H9 (cell line): ENCODE results near the gene BORCS8. TPM values are rescaled to one million over a fixed set of nuclear protein-coding genes. Genes with fewer than 3 reads are reported as not detected.
"Not testable (repeated sequence)": the region's sequence is repeated elsewhere in the genome, so short reads cannot be mapped to it uniquely, and the experiment has no call there.

Source experiments
- DNase-seq: peaks from one replicate; pipeline ENCODE4 v3.0.0-alpha.2; 2017
- H2AFZ ChIP-seq: one replicate; pipeline ENCODE4 v1.6.1; 2013; ENCODE audit warnings: mild to moderate bottlenecking, low read length, control low read depth, moderate library complexity
- H2AK5ac ChIP-seq: 2 replicates; pipeline ENCODE4 v1.6.1; 2013; ENCODE audit warnings: low read length, control low read depth, mixed read lengths; ENCODE audit not compliant: insufficient read length
- H2BK120ac ChIP-seq: one replicate; pipeline ENCODE4 v1.6.1; 2013; ENCODE audit warnings: low read depth, mild to moderate bottlenecking, low read length, control low read depth, inconsistent platforms; ENCODE audit not compliant: poor library complexity, severe bottlenecking
- H2BK12ac ChIP-seq: 2 replicates; pipeline ENCODE4 v1.6.1; 2013; ENCODE audit warnings: low read length, control low read depth, mixed read lengths, low read depth; ENCODE audit not compliant: insufficient read length
- H2BK15ac ChIP-seq: 2 replicates; pipeline ENCODE4 v1.6.1; 2013; ENCODE audit warnings: low read depth, low read length, control low read depth
- H2BK20ac ChIP-seq: one replicate; pipeline ENCODE4 v1.6.1; 2013; ENCODE audit warnings: low read depth, mild to moderate bottlenecking, low read length, control low read depth, inconsistent platforms; ENCODE audit not compliant: poor library complexity, severe bottlenecking
- H2BK5ac ChIP-seq: 2 replicates; pipeline ENCODE4 v1.6.1; 2013; ENCODE audit warnings: low read length, control low read depth, mixed read lengths; ENCODE audit not compliant: insufficient read length
- H3K14ac ChIP-seq: 2 replicates; pipeline ENCODE4 v1.6.1; 2013; ENCODE audit warnings: low read length, control low read depth; ENCODE audit not compliant: insufficient read depth
- H3K18ac ChIP-seq: 2 replicates; pipeline ENCODE4 v1.6.1; 2013; ENCODE audit warnings: low read depth, mild to moderate bottlenecking, mixed read lengths, low read length, control low read depth; ENCODE audit not compliant: insufficient read length
- H3K23ac ChIP-seq: 2 replicates; pipeline ENCODE4 v1.6.1; 2013; ENCODE audit warnings: low read length, control low read depth, mixed read lengths, low read depth; ENCODE audit not compliant: insufficient read length
- H3K23me2 ChIP-seq: 2 replicates; pipeline ENCODE4 v1.6.1; 2013; ENCODE audit warnings: low read depth, mild to moderate bottlenecking, mixed read lengths, low read length, control low read depth; ENCODE audit not compliant: insufficient read length, poor library complexity, severe bottlenecking
- H3K27ac ChIP-seq: 2 replicates; pipeline ENCODE4 v1.5.1; 2013; ENCODE audit warnings: low read length, control low read depth, mixed read lengths, low read depth; ENCODE audit not compliant: insufficient read length
- H3K27me3 ChIP-seq: 2 replicates; pipeline ENCODE4 v1.6.1; 2013; ENCODE audit warnings: low read length, control low read depth, inconsistent platforms; ENCODE audit not compliant: insufficient read depth
- H3K4ac ChIP-seq: 2 replicates; pipeline ENCODE4 v1.6.1; 2013; ENCODE audit warnings: low read depth, mild to moderate bottlenecking, control low read depth, inconsistent platforms, low read length, moderate library complexity
- H3K4me1 ChIP-seq: 2 replicates; pipeline ENCODE4 v1.6.1; 2013; ENCODE audit warnings: low read length, control low read depth, inconsistent platforms; ENCODE audit not compliant: insufficient read depth
- H3K4me2 ChIP-seq: 2 replicates; pipeline ENCODE4 v1.6.1; 2013; ENCODE audit warnings: low read length, control low read depth, mixed read lengths; ENCODE audit not compliant: insufficient read length, insufficient read depth
- H3K56ac ChIP-seq: 2 replicates; pipeline ENCODE4 v1.6.1; 2013; ENCODE audit warnings: low read depth, mild to moderate bottlenecking, mixed read lengths, low read length, control low read depth; ENCODE audit not compliant: insufficient read length
- H3K79me1 ChIP-seq: 2 replicates; pipeline ENCODE4 v1.6.1; 2013; ENCODE audit warnings: low read depth, mild to moderate bottlenecking, moderate library complexity, low read length, control low read depth, inconsistent platforms; ENCODE audit not compliant: insufficient read depth, poor library complexity, severe bottlenecking
- H3K79me2 ChIP-seq: 2 replicates; pipeline ENCODE4 v1.6.1; 2013; ENCODE audit warnings: low read length, control low read depth, inconsistent platforms; ENCODE audit not compliant: insufficient read depth
- H3K9ac ChIP-seq: 2 replicates; pipeline ENCODE4 v1.6.1; 2013; ENCODE audit warnings: low read length, control low read depth, mixed read lengths; ENCODE audit not compliant: insufficient read length; ENCODE audit errors: extremely low read depth
- H3K9me3 ChIP-seq: one replicate; pipeline ENCODE4 v1.6.1; 2013; ENCODE audit warnings: low read depth, low read length, inconsistent platforms; ENCODE audit not compliant: control insufficient read depth
- H3T11ph ChIP-seq: one replicate; pipeline ENCODE4 v1.6.1; 2013; ENCODE audit warnings: mild to moderate bottlenecking, low read length, control low read depth, inconsistent platforms
- H4K20me1 ChIP-seq: one replicate; pipeline ENCODE4 v1.6.1; 2013; ENCODE audit not compliant: control insufficient read depth, insufficient read length, insufficient read depth
- H4K5ac ChIP-seq: 2 replicates; pipeline ENCODE4 v1.6.1; 2013; ENCODE audit warnings: low read depth, mild to moderate bottlenecking, mixed read lengths, low read length, control low read depth; ENCODE audit not compliant: insufficient read length
- H4K8ac ChIP-seq: replicated peaks from 2 replicates; pipeline ENCODE4 v1.6.1; 2013; ENCODE audit warnings: low read length, control low read depth, mixed read lengths, low read depth; ENCODE audit not compliant: insufficient read length
- H4K91ac ChIP-seq: 2 replicates; pipeline ENCODE4 v1.6.1; 2013; ENCODE audit warnings: low read depth, mild to moderate bottlenecking, moderate library complexity, mixed read lengths, low read length, control low read depth; ENCODE audit not compliant: insufficient read length
- H3K27ac Mint-ChIP-seq, 3 experiments: 2 replicates in 2 of 3; 3 replicates in 1 of 3; pipeline ENCODE4 v1.8.0; 2020 to 2021; ENCODE audit warnings: mixed read lengths in 3 of 3, mild to moderate bottlenecking in 1 of 3, moderate library complexity in 1 of 3
- H3K27me3 Mint-ChIP-seq: 2 replicates; pipeline ENCODE4 v1.8.0; 2021; ENCODE audit warnings: low read depth, mild to moderate bottlenecking, moderate library complexity, mixed read lengths
- H3K36me3 Mint-ChIP-seq, 3 experiments: 2 replicates in 2 of 3; 3 replicates in 1 of 3; pipeline ENCODE4 v1.8.0; 2020 to 2021; ENCODE audit warnings: low read depth in 3 of 3, mixed read lengths in 3 of 3; ENCODE audit not compliant: insufficient read depth in 1 of 3
- H3K4me1 Mint-ChIP-seq, 2 experiments: 2 replicates each; pipeline ENCODE4 v1.8.0; 2020; ENCODE audit warnings: mixed read lengths in 2 of 2
- H3K4me3 Mint-ChIP-seq, 2 experiments: 2 replicates in 1 of 2; 3 replicates in 1 of 2; pipeline ENCODE4 v1.8.0; 2020 to 2021; ENCODE audit warnings: mild to moderate bottlenecking in 2 of 2, mixed read lengths in 2 of 2, moderate library complexity in 1 of 2
- H3K9me3 Mint-ChIP-seq, 2 experiments: 2 replicates in 1 of 2; 3 replicates in 1 of 2; pipeline ENCODE4 v1.8.0; 2020; ENCODE audit warnings: mild to moderate bottlenecking in 2 of 2, mixed read lengths in 2 of 2, moderate library complexity in 1 of 2
- CTCF ChIP-seq: fragments of 200-600 bp; sonication (generic); conservative IDR thresholded peaks from 3 replicates; pipeline ENCODE4 v1.8.0; 2021; ENCODE audit warnings: antibody characterized with exemption, mild to moderate bottlenecking
- WGBS: extraction: QIAGEN DNeasy Blood & Tissue Kit; methylation state at CpG from one replicate; pipeline ENCODE4 v1.1.7; 2013; ENCODE audit warnings: missing lambda C conversion rate, low lambda C conversion rate, mixed read lengths; ENCODE audit not compliant: insufficient read length; ENCODE audit errors: extremely low coverage; 5-methylcytosine and 5-hydroxymethylcytosine counted together
- total RNA-seq: library from RNA; stranded (reverse); gene quantifications from 2 replicates; pipeline ENCODE4 v1.2.1, GENCODE V29; 2021

Gene BORCS8
- total RNA-seq, 1 experiment from 2014 or later: 20.4 TPM

GRCh38 chr19:19176950-19177349, 15.0 kb downstream of the BORCS8 start:
- Histone ChIP-seq H3K56ac (no peak overlapping the region), H3K23me2 (no peaks in the 10 kb centered on the region), H2AK5ac (no peak overlapping the region), H4K8ac (no peak overlapping the region), H3K9me3 (no peaks in the 10 kb centered on the region), H3T11ph (no peak overlapping the region), H3K79me2 (no peaks in the 10 kb centered on the region), H3K23ac (no peak overlapping the region), H3K4ac (no peak overlapping the region), H3K4me1 (no peaks in the 10 kb centered on the region), H2AFZ (no peak overlapping the region), H3K4me2 (no peak overlapping the region), H2BK15ac (no peak overlapping the region), H2BK120ac (no peak overlapping the region), H4K20me1 (no peaks in the 10 kb centered on the region), H3K27ac (no peak overlapping the region), H3K9ac (no peak overlapping the region), H4K5ac (no peak overlapping the region), H3K14ac (no peak overlapping the region; the same call in 1 of the 2 replicates), H4K91ac (no peak overlapping the region), H3K18ac (no peak overlapping the region), H3K27me3 (no peaks in the 10 kb centered on the region), H2BK12ac (no peak overlapping the region), H2BK20ac (no peak overlapping the region), H3K79me1 (no peaks in the 10 kb centered on the region), H2BK5ac (no peak overlapping the region)
- no peak overlapping the region for H3K27ac Mint-ChIP-seq
- peaks cover 16% of the 10 kb centered on the region for H3K27me3 Mint-ChIP-seq
- peaks cover 2 to 13% of the 10 kb centered on the region in 2 experiments; a peak in 3 of 4 replicates for H3K4me1 Mint-ChIP-seq
- no peak for TF ChIP-seq CTCF
- H3K36me3 Mint-ChIP-seq: peaks cover 6 to 13% (median 11%) of the 10 kb centered on the region in 3 experiments
- DNase-seq: no peak
- H3K4me3 Mint-ChIP-seq: no peak overlapping the region
- WGBS: no CpG with 5 or more reads among the region's 8 CpGs
- no peaks in the 10 kb centered on the region for H3K9me3 Mint-ChIP-seq

- DNase-seq, H3K18ac ChIP-seq, H3K4me2 ChIP-seq, H3K79me2 ChIP-seq, H4K8ac ChIP-seq, H3K27ac Mint-ChIP-seq, H2AFZ ChIP-seq, H3K9ac ChIP-seq, H3K9me3 Mint-ChIP-seq, H3T11ph ChIP-seq, H3K4ac ChIP-seq, H3K23me2 ChIP-seq, H2BK20ac ChIP-seq, H2BK120ac ChIP-seq, H2BK5ac ChIP-seq, H3K79me1 ChIP-seq, H2BK15ac ChIP-seq, H3K36me3 Mint-ChIP-seq, H2AK5ac ChIP-seq, H3K27me3 ChIP-seq, H3K23ac ChIP-seq, H4K5ac ChIP-seq, H3K14ac ChIP-seq, H2BK12ac ChIP-seq, H3K9me3 ChIP-seq, H3K4me3 Mint-ChIP-seq, H4K91ac ChIP-seq, H4K20me1 ChIP-seq, H3K56ac ChIP-seq, H3K27ac ChIP-seq, H3K4me1 ChIP-seq: not testable (repeated sequence)
- peaks cover 52% of the 10 kb centered on the region for H3K27me3 Mint-ChIP-seq
- peaks cover 18 to 32% of the 10 kb centered on the region in 2 experiments for H3K4me1 Mint-ChIP-seq
- no CpG with 5 or more reads among the region's 5 CpGs for WGBS
These were observed 18.7 kb downstream of the BORCS8 start for GRCh38 chr19:19173243-19173642.
